Measurements from ENCODE around the gene KARS1. TPM values are rescaled to one million over a fixed set of nuclear protein-coding genes. Genes with fewer than 3 reads are reported as not detected.

Gene KARS1
- total and polyA plus RNA-seq, 2 of the 4 experiments (the other 2 are of a cell fraction): 122 to 228 TPM

GRCh38 chr16:75614066-75614897, 33.2 kb downstream of the KARS1 start:
- H2BK120ac ChIP-seq (ENCODE audit: low read depth, low read length): no peak overlapping the region
- dilution Hi-C loops (cut with HindIII; ENCODE audit: low sequenced_read_pairs, unreplicated experiment) (no loop called here), in situ Hi-C loops (cut with MboI; ENCODE audit: low sequenced_read_pairs) (no loop called here), intact Hi-C loops (cut with micrococcal nuclease) (no loop called here)
- H4K5ac ChIP-seq (ENCODE audit: low read depth, low read length): no peak overlapping the region
- H3K18ac ChIP-seq (ENCODE audit: low read depth, low read length): no peak overlapping the region
- ATAC-seq (ENCODE audit: low read depth) (peak; percentile 57), DNase-seq (peak; percentile 76)
- H3K4me3 ChIP-seq (ENCODE audit: insufficient read depth, low read depth, low read length): no peak overlapping the region
- no peak overlapping the region for H2AK5ac ChIP-seq (ENCODE audit: low read depth, low read length)
- no peak overlapping the region for H3K23ac ChIP-seq (ENCODE audit: low read depth, low read length)
- no peak overlapping the region for H2BK5ac ChIP-seq (ENCODE audit: low read depth, low read length, poor library complexity, severe bottlenecking)
- H3K4me1 ChIP-seq (ENCODE audit: control insufficient read depth, insufficient read depth, low read length): no peaks in the 10 kb centered on the region
- no peak overlapping the region for H2AFZ ChIP-seq (replicated peaks; ENCODE audit: low read length, poor library complexity)
- ChIA-PET POLR2A (ENCODE audit: unreplicated experiment) (no interaction called here), CTCF (no interaction called here)
- no peak overlapping the region for H4K91ac ChIP-seq (ENCODE audit: insufficient read depth, low read depth, low read length)
- no peak overlapping the region for H3K4ac ChIP-seq (ENCODE audit: low read depth, low read length)
- H3K56ac ChIP-seq (ENCODE audit: extremely low read depth, insufficient read depth, low read length): no peak overlapping the region
- no peaks in the 10 kb centered on the region; the same call in 1 of the 2 replicates for H3K9me1 ChIP-seq (ENCODE audit: insufficient read depth, low read length)
- no CpG with 5 or more reads among the region's 4 CpGs for whole genome bisulfite sequencing, 2 experiments (ENCODE audit: extremely low coverage in 2 of 2, insufficient read length in 1 of 2)
- no peak overlapping the region for H2BK20ac ChIP-seq (ENCODE audit: low read depth, low read length)
- H3K27ac ChIP-seq (ENCODE audit: insufficient read depth, low read length): no peak overlapping the region
- no peak overlapping the region for H3K9ac ChIP-seq (ENCODE audit: low read depth, low read length)
- no peak overlapping the region for H3K4me2 ChIP-seq (ENCODE audit: low read depth, low read length)
- no peak overlapping the region for H2AK9ac ChIP-seq (replicated peaks; ENCODE audit: low read depth, low read length, poor library complexity)
- BruUV-seq (replicated peaks): no TSS peak
- peaks cover 6% of the 10 kb centered on the region in 2 experiments; a peak in 2 of 4 replicates for H3K79me1 ChIP-seq (ENCODE audit: low read depth in 1 of 2, low read length in 2 of 2)
- H4K8ac ChIP-seq (ENCODE audit: low read depth in 2 of 2, low read length in 2 of 2): no peak overlapping the region
- H3K9me3 ChIP-seq (ENCODE audit: control insufficient read depth, insufficient read depth, low read length): no peaks in the 10 kb centered on the region
- no peaks in the 10 kb centered on the region for H3K27me3 ChIP-seq (ENCODE audit: control insufficient read depth, insufficient read depth, low read length)
- no peak overlapping the region for H3K14ac ChIP-seq (replicated peaks; ENCODE audit: low read depth, low read length)
- H4K20me1 ChIP-seq (ENCODE audit: insufficient read depth, low read length): no peaks in the 10 kb centered on the region
- H2BK15ac ChIP-seq (ENCODE audit: low read depth, low read length): no peak overlapping the region
- H3K36me3 ChIP-seq (ENCODE audit: control insufficient read depth, insufficient read depth, low read length): peaks cover 46% of the 10 kb centered on the region
- TF ChIP-seq, protein P1, sequence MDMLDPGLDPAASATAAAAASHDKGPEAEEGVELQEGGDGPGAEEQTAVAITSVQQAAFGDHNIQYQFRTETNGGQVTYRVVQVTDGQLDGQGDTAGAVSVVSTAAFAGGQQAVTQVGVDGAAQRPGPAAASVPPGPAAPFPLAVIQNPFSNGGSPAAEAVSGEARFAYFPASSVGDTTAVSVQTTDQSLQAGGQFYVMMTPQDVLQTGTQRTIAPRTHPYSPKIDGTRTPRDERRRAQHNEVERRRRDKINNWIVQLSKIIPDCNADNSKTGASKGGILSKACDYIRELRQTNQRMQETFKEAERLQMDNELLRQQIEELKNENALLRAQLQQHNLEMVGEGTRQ (IDR thresholded peaks at IDR 0.05; ENCODE audit: low read depth, low read length): no peak
- TF ChIP-seq MXI1 (IDR thresholded peaks at IDR 0.05; ENCODE audit: borderline replicate concordance, low read depth, low read length) (no peak), POLR2A (IDR thresholded peaks at IDR 0.05; ENCODE audit: low read depth, low read length) (no peak), NFE2L2 (IDR thresholded peaks at IDR 0.05; ENCODE audit: low read depth, low read length) (no peak), RAD21 (IDR thresholded peaks at IDR 0.05; ENCODE audit: low read length) (no peak), SMC3 (IDR thresholded peaks at IDR 0.05; ENCODE audit: low read depth, low read length) (no peak), FOS (IDR thresholded peaks at IDR 0.05; ENCODE audit: low read depth, low read length) (no peak), CEBPB (IDR thresholded peaks at IDR 0.05; ENCODE audit: low read depth, low read length) (no peak), MAZ (IDR thresholded peaks at IDR 0.05; ENCODE audit: borderline replicate concordance, low read depth, low read length) (no peak), MAFK (IDR thresholded peaks at IDR 0.05; ENCODE audit: low read depth, low read length) (no peak), RCOR1 (IDR thresholded peaks at IDR 0.05; ENCODE audit: insufficient replicate concordance, low read length) (no peak), CTCF (conservative IDR thresholded peaks at IDR 0.05; ENCODE audit: low read depth, low read length) (no peak), CHD1 (IDR thresholded peaks at IDR 0.05; ENCODE audit: low read depth, low read length) (no peak), BHLHE40 (IDR thresholded peaks at IDR 0.05; ENCODE audit: low read depth, low read length) (no peak)
- TF ChIP-seq, protein P2, sequence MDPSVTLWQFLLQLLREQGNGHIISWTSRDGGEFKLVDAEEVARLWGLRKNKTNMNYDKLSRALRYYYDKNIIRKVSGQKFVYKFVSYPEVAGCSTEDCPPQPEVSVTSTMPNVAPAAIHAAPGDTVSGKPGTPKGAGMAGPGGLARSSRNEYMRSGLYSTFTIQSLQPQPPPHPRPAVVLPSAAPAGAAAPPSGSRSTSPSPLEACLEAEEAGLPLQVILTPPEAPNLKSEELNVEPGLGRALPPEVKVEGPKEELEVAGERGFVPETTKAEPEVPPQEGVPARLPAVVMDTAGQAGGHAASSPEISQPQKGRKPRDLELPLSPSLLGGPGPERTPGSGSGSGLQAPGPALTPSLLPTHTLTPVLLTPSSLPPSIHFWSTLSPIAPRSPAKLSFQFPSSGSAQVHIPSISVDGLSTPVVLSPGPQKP (IDR thresholded peaks at IDR 0.05; ENCODE audit: borderline replicate concordance, low read depth, low read length): no peak
